ENCODE data around the gene DHH. TPM values are rescaled to one million over a fixed set of nuclear protein-coding genes. Genes with fewer than 3 reads are reported as not detected.
"Not testable (repeated sequence)": the region's sequence is repeated elsewhere in the genome, so short reads cannot be mapped to it uniquely, and the experiment has no call there.

The DHH gene
- total and polyA plus RNA-seq, 2 experiments from 2014 or later: not detected

- H2AFZ ChIP-seq; H3K9me2 ChIP-seq (ENCODE audit: insufficient read depth); H3F3A ChIP-seq (replicated peaks; ENCODE audit: low read depth); H3K36me3 ChIP-seq (ENCODE audit: insufficient read depth); H3K36me3 Mint-ChIP-seq (ENCODE audit: low read depth); H3K4me3 ChIP-seq; ATAC-seq; H3K9me3 Mint-ChIP-seq; H3K27ac ChIP-seq (ENCODE audit: low read depth); H3K27ac Mint-ChIP-seq; H3K27me3 ChIP-seq (ENCODE audit: insufficient read depth); DNase-seq (ENCODE audit: low spot score); H3K4me2 ChIP-seq: not testable (repeated sequence)
- Histone ChIP-seq H4K20me1 (replicated peaks; ENCODE audit: insufficient read depth) (peaks cover 26% of the 10 kb centered on the region), H3K4me1 (ENCODE audit: insufficient read depth) (peaks cover 21% of the 10 kb centered on the region), H3K79me2 (replicated peaks; ENCODE audit: insufficient read depth) (peaks cover 32% of the 10 kb centered on the region)
- peaks cover 33% of the 10 kb centered on the region for H3K4me1 Mint-ChIP-seq
- peak overlapping the region; percentile 81; the same call in 2 of the 3 replicates for H3K4me3 Mint-ChIP-seq
- peaks cover 22% of the 10 kb centered on the region for H3K27me3 Mint-ChIP-seq (ENCODE audit: insufficient read depth, low read depth, poor library complexity)
Observed at GRCh38 chr12:49061916-49062315, 32.7 kb downstream of the DHH start.

- H3K79me2 ChIP-seq (replicated peaks; ENCODE audit: insufficient read depth): peaks cover 39% of the 10 kb centered on the region
- TF ChIP-seq REST (IDR thresholded peaks at IDR 0.05; ENCODE audit: unreplicated experiment) (no peak), CTCF (conservative IDR thresholded peaks at IDR 0.05; ENCODE audit: low read depth in 2 of 2) (no peak), ZNF462 (CRISPR knock-in tag; IDR thresholded peaks at IDR 0.05) (no peak), EZH2phosphoT487 (IDR thresholded peaks at IDR 0.05; ENCODE audit: unreplicated experiment) (no peak), EZH2 (IDR thresholded peaks at IDR 0.05; ENCODE audit: low read depth, unreplicated experiment) (no peak), NANOG (IDR thresholded peaks at IDR 0.05; ENCODE audit: borderline replicate concordance) (no peak), JUNB (IDR thresholded peaks at IDR 0.05; ENCODE audit: unreplicated experiment) (no peak), CREB1 (CRISPR knock-in tag; IDR thresholded peaks at IDR 0.05; ENCODE audit: low read depth) (no peak), ZNF114 (CRISPR knock-in tag; IDR thresholded peaks at IDR 0.05) (no peak)
Observed at GRCh38 chr12:49061157-49061650, 33.4 kb downstream of the DHH start.

More at GRCh38 chr12:49061157-49061650, 33.4 kb downstream of the DHH start:
- H3K36me3 ChIP-seq (ENCODE audit: insufficient read depth): no peaks in the 10 kb centered on the region
- H3K27me3 ChIP-seq (ENCODE audit: insufficient read depth): no peaks in the 10 kb centered on the region
- peak overlapping the region; percentile 100 for H3K27ac Mint-ChIP-seq
- peak overlapping the region; percentile 92 for H2AFZ ChIP-seq
- H3K36me3 Mint-ChIP-seq (ENCODE audit: low read depth): peaks cover 4% of the 10 kb centered on the region; the same call in 1 of the 3 replicates
- H3K9me3 Mint-ChIP-seq: no peaks in the 10 kb centered on the region; the same call in 2 of the 3 replicates
- peak overlapping the region; percentile 99 for H3K27ac ChIP-seq (ENCODE audit: low read depth)
- H3K4me1 Mint-ChIP-seq: peaks cover 40% of the 10 kb centered on the region
- no peak for DNase-seq (ENCODE audit: low spot score)
- no peaks in the 10 kb centered on the region for H3F3A ChIP-seq (replicated peaks; ENCODE audit: low read depth)
- H3K9me2 ChIP-seq (ENCODE audit: insufficient read depth): no peaks in the 10 kb centered on the region
- H3K4me2 ChIP-seq: peak overlapping the region; percentile 98
- peak overlapping the region; percentile 81 for H3K4me3 Mint-ChIP-seq
- no peak for ATAC-seq
- peaks cover 32% of the 10 kb centered on the region for H4K20me1 ChIP-seq (replicated peaks; ENCODE audit: insufficient read depth)
- peaks cover 21% of the 10 kb centered on the region for H3K27me3 Mint-ChIP-seq (ENCODE audit: insufficient read depth, low read depth, poor library complexity)
- peaks cover 28% of the 10 kb centered on the region for H3K4me1 ChIP-seq (ENCODE audit: insufficient read depth)
- H3K4me3 ChIP-seq: peak overlapping the region; percentile 99
